Measurements from ENCODE around the gene SCYGR1.

DNA sequence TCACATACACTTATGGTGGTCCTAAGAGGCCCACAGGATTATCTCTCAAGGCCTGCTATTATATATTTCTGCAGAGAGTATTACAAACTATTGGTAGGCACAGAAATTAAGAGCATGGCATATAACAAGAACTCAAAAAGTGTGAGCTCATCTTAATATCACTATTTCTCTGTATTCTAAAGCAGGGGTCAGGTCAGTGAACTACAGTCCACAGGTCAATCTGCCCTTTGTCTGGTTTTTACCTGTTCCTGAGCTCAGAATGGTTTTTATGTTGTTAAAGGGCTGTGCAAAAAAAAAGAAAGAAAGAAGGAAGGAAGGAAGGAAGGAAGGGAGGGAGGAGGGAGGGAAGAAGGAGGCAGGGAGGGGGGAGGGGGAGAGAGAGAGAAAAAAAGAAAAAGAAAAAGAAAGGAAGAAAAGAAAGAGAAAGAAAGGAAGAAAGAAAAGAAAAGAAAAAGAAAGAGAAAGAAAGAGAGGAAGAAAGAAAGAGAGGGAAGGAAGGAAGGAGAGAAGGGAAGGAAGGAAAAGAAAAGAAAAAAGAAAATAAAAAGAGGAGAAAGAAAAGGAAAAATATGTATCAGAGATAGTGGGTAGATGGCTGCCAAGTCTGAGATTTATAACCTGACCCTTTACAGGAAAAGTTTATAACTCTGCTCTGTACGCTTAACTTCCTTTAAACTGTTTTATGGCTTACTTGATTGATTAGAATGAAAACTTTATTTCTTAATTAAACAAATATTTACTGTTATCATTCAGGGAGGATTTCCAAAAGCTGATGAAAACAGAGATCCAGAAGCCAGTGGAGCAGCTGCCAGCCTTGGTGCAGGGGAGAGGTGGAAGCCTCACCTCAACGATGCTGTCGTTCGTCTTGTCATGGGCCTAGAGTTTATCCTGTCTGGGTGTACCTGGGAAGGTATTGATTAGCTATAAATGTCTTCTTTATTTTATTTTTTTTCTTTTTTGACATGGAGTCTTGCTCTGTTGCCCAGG is 11.2 kb upstream of the SCYGR1 start:
- TF ChIP-seq POLR2AphosphoS5 (IDR thresholded peaks at IDR 0.05) = no peak
- TF ChIP-seq, protein P1, sequence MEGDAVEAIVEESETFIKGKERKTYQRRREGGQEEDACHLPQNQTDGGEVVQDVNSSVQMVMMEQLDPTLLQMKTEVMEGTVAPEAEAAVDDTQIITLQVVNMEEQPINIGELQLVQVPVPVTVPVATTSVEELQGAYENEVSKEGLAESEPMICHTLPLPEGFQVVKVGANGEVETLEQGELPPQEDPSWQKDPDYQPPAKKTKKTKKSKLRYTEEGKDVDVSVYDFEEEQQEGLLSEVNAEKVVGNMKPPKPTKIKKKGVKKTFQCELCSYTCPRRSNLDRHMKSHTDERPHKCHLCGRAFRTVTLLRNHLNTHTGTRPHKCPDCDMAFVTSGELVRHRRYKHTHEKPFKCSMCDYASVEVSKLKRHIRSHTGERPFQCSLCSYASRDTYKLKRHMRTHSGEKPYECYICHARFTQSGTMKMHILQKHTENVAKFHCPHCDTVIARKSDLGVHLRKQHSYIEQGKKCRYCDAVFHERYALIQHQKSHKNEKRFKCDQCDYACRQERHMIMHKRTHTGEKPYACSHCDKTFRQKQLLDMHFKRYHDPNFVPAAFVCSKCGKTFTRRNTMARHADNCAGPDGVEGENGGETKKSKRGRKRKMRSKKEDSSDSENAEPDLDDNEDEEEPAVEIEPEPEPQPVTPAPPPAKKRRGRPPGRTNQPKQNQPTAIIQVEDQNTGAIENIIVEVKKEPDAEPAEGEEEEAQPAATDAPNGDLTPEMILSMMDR (IDR thresholded peaks at IDR 0.05) = no peak
- TF ChIP-seq POLR2A (IDR thresholded peaks at IDR 0.05; ENCODE audit: low read depth) = no peak

Data from esophagus muscularis mucosa (tissue), 3 donors.